Measurements from ENCODE around the gene RGL1.
"Not testable (repeated sequence)": the region's sequence is repeated elsewhere in the genome, so short reads cannot be mapped to it uniquely, and the experiment has no call there.

RGL1 gene

DNA sequence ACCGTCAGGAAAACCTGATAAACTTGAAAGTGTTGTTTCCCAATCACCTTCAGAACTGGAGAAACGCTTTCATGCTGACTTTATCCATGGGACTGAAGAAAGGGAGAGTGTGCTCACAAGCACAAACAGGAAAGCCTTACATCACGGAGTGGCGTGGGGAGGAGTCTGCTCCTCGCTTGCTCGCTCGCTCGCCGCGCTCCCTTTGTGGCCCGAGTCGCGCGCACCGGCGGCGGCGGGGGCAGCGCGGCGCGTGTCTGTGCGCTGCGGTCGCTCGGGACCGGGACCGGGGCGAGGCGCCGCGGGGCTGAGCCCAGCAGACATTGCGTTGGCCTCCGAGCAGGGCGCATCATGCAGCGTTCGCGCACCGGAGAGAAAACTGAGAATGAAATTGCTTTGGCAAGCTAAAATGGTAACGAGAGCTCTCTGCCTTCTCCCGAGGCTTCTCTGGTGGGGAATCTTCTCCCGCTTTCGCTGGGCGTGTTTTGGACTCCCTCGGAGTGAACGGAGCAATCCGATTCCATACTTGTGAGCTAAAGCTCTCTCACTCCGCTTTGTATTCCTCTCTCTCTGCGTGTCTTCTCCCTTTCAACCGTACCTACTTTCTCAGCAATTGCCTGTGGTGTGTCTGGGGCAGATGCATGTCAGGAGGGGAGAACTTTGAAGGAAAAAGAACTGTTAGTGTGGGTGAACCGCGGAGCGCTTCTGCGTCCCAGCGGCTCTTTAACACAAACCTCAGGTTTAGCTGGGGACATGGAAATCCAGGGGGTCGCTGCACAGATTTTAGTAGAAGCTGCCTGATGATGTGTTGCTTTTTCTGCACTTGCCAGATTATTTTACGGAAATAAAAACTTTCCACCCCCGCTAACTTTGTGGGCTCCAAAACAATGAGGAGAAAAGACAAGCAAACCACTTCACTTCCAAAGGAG, at the start of gene RGL1:
Gene RGL1, plus strand, starts transcription at position 205 of the 926 bp plus-strand sequence. Its CDS starts 178 bp downstream, at position 383.
- FAIRE-seq (peak; percentile 4), DNase-seq (ENCODE audit: insufficient read length, low spot score) (peak; percentile 49)

DNA sequence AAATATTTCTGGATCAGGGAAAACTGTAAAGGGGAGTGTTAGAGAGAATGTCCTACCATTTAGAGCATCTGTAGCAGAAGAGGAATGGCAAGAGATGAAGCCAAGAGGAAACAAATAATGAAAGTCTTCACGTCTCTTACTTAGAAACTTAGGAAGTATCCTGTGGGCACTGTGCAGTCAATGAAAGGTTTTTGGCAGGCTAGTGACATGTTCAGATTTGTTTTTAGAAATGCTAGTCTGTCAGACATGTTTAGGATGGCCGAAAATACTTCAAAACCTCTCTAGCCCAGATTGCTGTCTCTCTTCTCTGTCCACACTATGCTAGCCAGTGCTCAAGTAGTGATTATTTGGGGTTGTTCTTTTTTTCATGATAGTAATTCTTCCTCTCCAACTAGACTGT, 48.6 kb upstream of the RGL1 start:
- DNase-seq (ENCODE audit: insufficient read length, low spot score) (no peak), FAIRE-seq (no peak)

DNA sequence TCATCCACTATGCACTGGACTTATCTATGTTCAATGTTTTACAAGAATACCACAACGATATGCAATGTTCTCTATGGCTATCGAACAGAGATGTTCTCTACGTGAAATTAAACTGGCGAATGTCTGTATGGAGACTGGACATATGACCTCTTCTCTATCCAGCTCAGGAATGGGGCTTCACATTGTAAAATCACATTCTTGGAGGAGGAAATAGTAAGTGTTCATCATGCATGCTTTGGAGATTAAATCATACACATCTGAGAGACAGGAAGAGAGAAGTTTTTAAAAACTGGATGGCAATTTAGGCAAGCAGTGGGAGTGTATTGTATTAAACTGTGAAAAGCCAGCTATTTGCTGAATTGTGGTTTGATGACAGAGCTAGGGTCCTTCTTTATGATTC, 47.9 kb upstream of the RGL1 start:
- peak; percentile 64 for DNase-seq (ENCODE audit: insufficient read length, low spot score)

DNA sequence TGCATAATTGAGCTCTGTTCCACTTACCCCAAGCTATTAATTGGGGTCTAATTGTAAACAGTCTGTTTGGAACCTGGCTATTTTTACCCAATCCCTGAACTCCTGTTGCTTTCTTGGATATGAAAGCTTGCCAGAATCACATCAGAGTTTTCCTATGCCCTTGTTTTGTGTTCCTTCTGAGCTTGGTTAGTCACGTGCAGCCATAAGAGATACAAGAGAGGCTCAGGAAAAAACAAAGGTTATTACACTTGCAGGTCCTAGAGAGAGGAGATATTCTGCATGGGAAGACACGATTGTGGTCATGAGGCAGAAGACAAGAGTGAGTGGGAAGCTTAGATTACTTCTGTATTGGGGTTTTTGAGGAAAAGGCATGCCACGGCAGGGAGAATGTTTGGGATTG, 46.0 kb upstream of the RGL1 start:
- FAIRE-seq, result no peak
- no peak for DNase-seq (ENCODE audit: insufficient read length, low spot score)

More for the DNA sequence above, 47.9 kb upstream of the RGL1 start:
- FAIRE-seq, result peak; percentile 90

GRCh38 chr1:183760661-183761060, 44.3 kb upstream of the RGL1 start:
- FAIRE-seq, result no peak
- no peak for DNase-seq (ENCODE audit: insufficient read length, low spot score)

DNA sequence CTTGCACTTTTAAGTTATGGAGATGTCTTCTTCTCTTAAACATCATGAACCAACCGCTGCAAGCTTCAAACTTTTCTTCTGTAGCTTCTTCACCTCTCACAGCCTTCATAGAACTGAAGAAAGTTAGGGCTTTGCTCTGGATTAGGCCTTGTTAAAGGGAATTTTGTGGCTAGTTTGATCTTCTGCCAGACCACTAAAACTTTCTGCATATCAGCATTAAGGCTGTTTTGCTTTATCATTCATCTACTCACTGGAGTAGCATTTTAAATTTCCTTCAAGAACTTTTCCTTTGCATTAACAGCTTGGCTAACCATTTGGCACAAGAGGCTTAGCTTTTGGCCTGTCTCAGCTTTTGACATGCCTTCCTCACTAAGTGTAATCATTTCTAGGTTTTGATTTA, 43.0 kb upstream of the RGL1 start:
- FAIRE-seq, result no peak
- DNase-seq (ENCODE audit: insufficient read length, low spot score), result no peak

DNA sequence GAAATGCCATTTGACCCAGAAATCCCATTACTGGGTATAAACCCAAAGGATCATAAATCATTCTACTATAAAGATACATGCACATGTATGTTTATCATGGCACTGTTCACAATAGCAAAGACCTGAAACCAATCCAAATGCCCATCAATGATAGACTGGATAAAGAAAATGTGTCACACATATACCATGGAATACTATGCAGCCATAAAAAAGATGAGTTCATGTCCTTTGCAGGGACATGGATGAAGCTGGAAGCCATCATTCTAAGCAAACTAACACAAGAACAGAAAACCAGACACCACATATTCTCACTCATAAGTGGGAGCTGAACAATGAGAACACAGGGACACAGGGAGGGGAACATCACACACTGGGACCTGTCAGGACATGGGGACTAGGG, 42.1 kb upstream of the RGL1 start:
- FAIRE-seq; DNase-seq (ENCODE audit: insufficient read length, low spot score): not testable (repeated sequence)

GRCh38 chr1:183764981-183765380, 39.9 kb upstream of the RGL1 start:
- DNase-seq (ENCODE audit: insufficient read length, low spot score) (no peak), FAIRE-seq (no peak)

DNA sequence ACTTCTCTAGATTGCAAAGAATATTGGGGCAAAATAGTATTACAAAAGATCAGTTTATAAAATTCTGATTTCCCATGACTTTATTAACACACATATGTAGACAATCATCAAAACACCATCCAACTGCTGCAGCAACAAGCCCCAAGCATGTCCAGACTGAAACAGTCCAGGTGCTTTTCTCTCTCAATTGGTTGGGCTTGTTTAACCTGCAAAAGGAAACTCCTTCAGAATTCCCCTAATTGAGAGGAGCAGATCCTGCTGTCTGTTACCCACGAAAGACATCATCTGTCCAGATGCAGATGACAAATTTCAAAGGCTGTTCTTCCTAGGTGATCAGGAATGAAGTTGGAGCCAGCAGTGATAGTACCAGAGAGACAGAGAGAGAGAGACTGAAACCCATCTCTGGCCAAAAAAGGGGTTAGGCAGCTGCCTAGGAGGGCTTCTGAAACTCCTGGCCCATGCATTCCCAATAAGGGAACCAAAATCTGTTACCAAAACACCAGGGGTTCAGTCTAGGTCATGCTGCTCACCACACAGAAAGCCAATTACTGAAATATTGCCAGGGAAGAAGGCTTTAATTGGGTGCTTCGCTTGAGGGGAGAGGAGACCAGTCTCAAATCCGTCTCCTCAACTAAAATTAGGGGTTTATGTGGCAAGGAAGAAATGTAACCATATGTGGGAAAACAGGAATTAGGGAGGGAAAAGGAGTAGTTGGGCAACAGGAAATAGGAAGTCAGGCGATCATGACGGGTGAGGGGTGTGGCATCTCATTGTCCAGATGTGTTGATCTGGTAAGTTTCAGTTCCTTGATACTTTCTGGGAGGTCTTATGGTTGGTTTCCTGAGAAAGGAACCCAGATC, 34.7 kb upstream of the RGL1 start:
- FAIRE-seq (no peak), DNase-seq (ENCODE audit: insufficient read length, low spot score) (no peak)

DNA sequence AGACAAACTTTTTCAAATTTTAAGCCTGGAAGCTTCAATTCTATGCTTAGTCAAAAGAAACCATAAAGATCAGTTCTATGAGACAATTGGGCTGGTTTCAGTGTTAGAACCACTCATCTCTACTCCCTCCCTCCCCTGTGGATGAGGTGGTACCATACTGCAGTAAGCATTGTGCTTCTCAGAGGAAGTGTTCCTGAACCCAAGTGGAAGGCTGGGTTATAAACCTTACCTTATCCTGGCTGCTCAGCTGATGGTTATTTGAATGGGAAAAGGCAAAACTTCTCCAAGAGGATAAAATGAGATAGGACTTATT, 34.1 kb upstream of the RGL1 start:
- DNase-seq (ENCODE audit: insufficient read length, low spot score), result no peak
- FAIRE-seq, result no peak

- DNase-seq (ENCODE audit: insufficient read length, low spot score) (no peak), FAIRE-seq (no peak)
Observed at GRCh38 chr1:183773482-183774274, 31.2 kb upstream of the RGL1 start.

DNA sequence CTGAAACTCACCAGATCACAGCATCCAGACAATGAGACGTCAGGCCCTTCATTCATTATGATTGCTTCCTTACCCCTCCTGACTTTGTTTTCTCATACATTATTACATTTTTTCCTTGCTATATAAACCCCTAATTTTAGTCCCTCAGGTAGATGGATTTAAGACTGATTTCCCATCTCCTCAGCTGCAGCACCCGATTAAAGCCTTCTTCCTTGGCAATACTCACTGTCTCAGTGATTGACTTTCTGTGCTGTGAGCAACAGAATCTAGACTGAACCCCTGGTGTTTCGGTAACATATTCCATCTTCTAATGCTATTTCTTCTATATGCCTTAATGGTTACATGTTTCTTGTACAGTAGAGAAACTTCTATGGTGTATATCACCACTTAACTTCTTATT, 30.0 kb upstream of the RGL1 start:
- DNase-seq (ENCODE audit: insufficient read length, low spot score) (no peak), FAIRE-seq (no peak)

DNA sequence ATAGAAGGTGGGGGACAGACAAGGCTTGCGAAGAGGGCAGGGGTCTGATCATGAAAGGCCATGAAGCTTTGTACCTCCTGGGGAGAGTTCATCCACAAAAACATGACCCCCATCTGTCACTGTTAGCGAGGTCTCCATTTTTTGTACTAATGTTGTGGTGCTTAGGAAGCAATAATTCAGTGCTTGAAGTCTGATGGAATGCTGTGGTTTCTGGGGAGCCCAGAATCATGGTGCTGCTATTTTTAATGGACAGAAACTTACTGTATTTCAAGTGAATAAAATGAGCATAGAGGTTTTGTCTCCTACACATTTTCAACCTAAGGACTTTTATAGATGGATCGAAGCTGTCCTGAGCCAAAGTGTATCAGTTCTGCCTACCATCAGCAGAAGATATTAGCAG, 28.2 kb upstream of the RGL1 start:
- no peak for FAIRE-seq

GRCh38 chr1:183777328-183777727, 27.6 kb upstream of the RGL1 start:
- no peak for FAIRE-seq
- no peak for DNase-seq (ENCODE audit: insufficient read length, low spot score)

More for the DNA sequence above, 28.2 kb upstream of the RGL1 start:
- peak; percentile 10 for DNase-seq (ENCODE audit: insufficient read length, low spot score)

GRCh38 chr1:183778045-183778444, 26.9 kb upstream of the RGL1 start:
- FAIRE-seq (no peak), DNase-seq (ENCODE audit: insufficient read length, low spot score) (no peak)

- no peak for FAIRE-seq
- DNase-seq (ENCODE audit: insufficient read length, low spot score), result no peak
Observed at GRCh38 chr1:183778568-183779433, 26.1 kb upstream of the RGL1 start.

- FAIRE-seq (no peak), DNase-seq (ENCODE audit: insufficient read length, low spot score) (no peak)
Observed at GRCh38 chr1:183780159-183780558, 24.8 kb upstream of the RGL1 start.

- FAIRE-seq, result no peak
- DNase-seq (ENCODE audit: insufficient read length, low spot score), result no peak
Observed at GRCh38 chr1:183780757-183781156, 24.2 kb upstream of the RGL1 start.

DNA sequence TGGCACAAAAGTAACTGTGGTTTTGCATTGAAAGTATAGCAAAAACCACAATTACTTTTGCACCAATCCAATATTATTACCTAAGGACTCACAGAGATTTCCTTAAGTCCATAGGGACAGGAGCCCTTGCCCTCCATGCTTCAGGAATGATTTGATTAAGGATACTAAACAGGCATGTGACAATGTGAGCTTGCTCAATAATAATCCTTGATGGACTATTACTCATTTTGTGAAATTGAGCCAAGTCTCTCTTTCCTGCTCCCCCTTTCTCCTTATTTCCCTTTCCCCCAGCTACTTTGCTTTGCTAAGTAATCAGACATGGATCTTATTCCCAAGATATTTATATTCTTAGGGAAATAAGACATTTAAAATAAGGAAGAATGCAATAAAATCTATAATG, 21.6 kb upstream of the RGL1 start:
- DNase-seq (ENCODE audit: insufficient read length, low spot score) (no peak), FAIRE-seq (no peak)
